Right lobe of liver (tissue), 6 donors: ENCODE data around the gene TAOK1. TPM values are rescaled to one million over a fixed set of nuclear protein-coding genes. Genes with fewer than 3 reads are reported as not detected.

Experiments used
- ATAC-seq, 4 donors: fragments of 200-7000 bp; cut with Tn5 transposase; one replicate each; pipeline ENCODE4 v1.9.1; 2020; ENCODE audit warnings: mild to moderate bottlenecking in 4 of 4, moderate library complexity in 4 of 4
- DNase-seq, 3 donors: peaks; one replicate each; pipeline ENCODE4 v3.0.0-alpha.2; 2020
- H3K27ac ChIP-seq, 3 donors: fragments of 200-600 bp; one replicate each; pipeline ENCODE4 v1.8.0; 2022
- H3K27me3 ChIP-seq, 2 donors: fragments of 200-600 bp; one replicate each; pipeline ENCODE4 v1.8.0; 2022
- H3K36me3 ChIP-seq, 4 donors: fragments of 200-600 bp; sonication (generic) in 1 of 4; one replicate each; pipeline versions ENCODE4 v1.5.1 to v1.8.0; 2017 to 2022; ENCODE audit warnings: control low read depth in 1 of 4
- H3K4me1 ChIP-seq, 4 donors: fragments of 200-600 bp; sonication (generic) in 1 of 4; one replicate each; pipeline versions ENCODE4 v1.5.1 to v1.8.0; 2017 to 2022; ENCODE audit warnings: control low read depth in 1 of 4
- H3K4me3 ChIP-seq, 3 donors: fragments of 200-600 bp; one replicate each; pipeline ENCODE4 v1.8.0; 2022
- H3K9me3 ChIP-seq, 4 donors: fragments of 200-600 bp; sonication (generic) in 1 of 4; one replicate each; pipeline versions ENCODE4 v1.5.1 to v1.8.0; 2017 to 2022; ENCODE audit warnings: control low read depth in 1 of 4
- POLR2A ChIP-seq: fragments of 450-650 bp; IDR thresholded peaks from one replicate; pipeline ENCODE4 v1.6.1; 2017; ENCODE audit warnings: antibody characterized with exemption, mild to moderate bottlenecking
- WGBS: methylation state at CpG from one replicate; pipeline ENCODE4 v1.1.6; 2018; ENCODE audit warnings: low coverage, low lambda C conversion rate; ENCODE audit not compliant: insufficient coverage; ENCODE audit errors: missing lambda C conversion rate; 5-methylcytosine and 5-hydroxymethylcytosine counted together
- intact Hi-C, 2 donors: fragments of 100-400 bp; cut with DNase I; formaldehyde crosslinking; loops; one replicate each; pipeline versions ENCODE4 v1.11.2 to v1.14.1; 2022
- total RNA-seq, 6 experiments: library from RNA; depleted of rRNA in 2 of 6; stranded (reverse); fragments of >200 nt in 2 of 6; fragmentation: NEBNext Ultra II Directional in 3 of 6; extraction: Animal tissue kit (Norgen Biotek cat#: 25700) in 3 of 6; gene quantifications; one replicate each; pipeline versions ENCODE4 v1.1.0 to v1.2.4, GENCODE V29; 2016 to 2023
- TF ChIP-seq, protein P1 (sequence below), 4 donors: fragments of 200-600 bp in 3 of 4; fragments of 450-650 bp in 1 of 4; IDR thresholded peaks; one replicate each; pipeline versions ENCODE4 v1.5.1 to v1.8.0; 2016 to 2022; ENCODE audit warnings: antibody characterized with exemption in 4 of 4, mild to moderate bottlenecking in 2 of 4
- donor health status: DM: no; HTN: yes; CAD: no.
- donor health status: DM: no; HTN: no; CAD: no.
- donor health status: DM: no; HTN: no; CAD: no.
- donor health status: DM: no; HTN: yes; CAD: no.
- donor health status: DM: no; HTN: yes; CAD: no.

The TAOK1 gene
- total RNA-seq, 6 experiments from 2014 or later = 17.1 to 37.1 (median 21.1) TPM

DNA sequence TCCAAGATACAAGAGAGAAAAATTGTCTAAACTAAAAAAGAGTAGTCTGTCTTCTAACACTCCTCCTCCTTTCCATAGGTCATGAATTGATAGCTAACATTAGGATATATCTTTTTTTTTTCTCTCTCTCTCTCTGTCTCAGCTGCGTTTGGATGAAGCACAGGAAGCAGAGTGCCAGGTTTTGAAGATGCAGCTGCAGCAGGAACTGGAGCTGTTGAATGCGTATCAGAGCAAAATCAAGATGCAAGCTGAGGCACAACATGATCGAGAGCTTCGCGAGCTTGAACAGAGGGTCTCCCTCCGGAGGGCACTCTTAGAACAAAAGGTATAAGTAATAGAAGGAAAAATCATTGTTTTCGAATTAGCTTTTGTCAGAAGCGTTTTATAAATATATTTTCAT is 143.8 kb downstream of the TAOK1 start:
- H3K4me1 ChIP-seq = no peaks in the 10 kb centered on the region
- no peaks in the 10 kb centered on the region for H3K27me3 ChIP-seq
- no peak overlapping the region for H3K4me3 ChIP-seq
- intact Hi-C loops = no loop called here
- no peaks in the 10 kb centered on the region for H3K9me3 ChIP-seq
- 88% methylated on average over 8 of the region's 8 CpGs for WGBS
- no peak overlapping the region for H3K27ac ChIP-seq
- peaks cover 0 to 23% (median 10%) of the 10 kb centered on the region in 4 donors for H3K36me3 ChIP-seq
- no peak for DNase-seq
- TF ChIP-seq, protein P1, sequence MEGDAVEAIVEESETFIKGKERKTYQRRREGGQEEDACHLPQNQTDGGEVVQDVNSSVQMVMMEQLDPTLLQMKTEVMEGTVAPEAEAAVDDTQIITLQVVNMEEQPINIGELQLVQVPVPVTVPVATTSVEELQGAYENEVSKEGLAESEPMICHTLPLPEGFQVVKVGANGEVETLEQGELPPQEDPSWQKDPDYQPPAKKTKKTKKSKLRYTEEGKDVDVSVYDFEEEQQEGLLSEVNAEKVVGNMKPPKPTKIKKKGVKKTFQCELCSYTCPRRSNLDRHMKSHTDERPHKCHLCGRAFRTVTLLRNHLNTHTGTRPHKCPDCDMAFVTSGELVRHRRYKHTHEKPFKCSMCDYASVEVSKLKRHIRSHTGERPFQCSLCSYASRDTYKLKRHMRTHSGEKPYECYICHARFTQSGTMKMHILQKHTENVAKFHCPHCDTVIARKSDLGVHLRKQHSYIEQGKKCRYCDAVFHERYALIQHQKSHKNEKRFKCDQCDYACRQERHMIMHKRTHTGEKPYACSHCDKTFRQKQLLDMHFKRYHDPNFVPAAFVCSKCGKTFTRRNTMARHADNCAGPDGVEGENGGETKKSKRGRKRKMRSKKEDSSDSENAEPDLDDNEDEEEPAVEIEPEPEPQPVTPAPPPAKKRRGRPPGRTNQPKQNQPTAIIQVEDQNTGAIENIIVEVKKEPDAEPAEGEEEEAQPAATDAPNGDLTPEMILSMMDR (IDR thresholded peaks at IDR 0.05) = no peak
- TF ChIP-seq POLR2A = no peak
- no peak for ATAC-seq

DNA sequence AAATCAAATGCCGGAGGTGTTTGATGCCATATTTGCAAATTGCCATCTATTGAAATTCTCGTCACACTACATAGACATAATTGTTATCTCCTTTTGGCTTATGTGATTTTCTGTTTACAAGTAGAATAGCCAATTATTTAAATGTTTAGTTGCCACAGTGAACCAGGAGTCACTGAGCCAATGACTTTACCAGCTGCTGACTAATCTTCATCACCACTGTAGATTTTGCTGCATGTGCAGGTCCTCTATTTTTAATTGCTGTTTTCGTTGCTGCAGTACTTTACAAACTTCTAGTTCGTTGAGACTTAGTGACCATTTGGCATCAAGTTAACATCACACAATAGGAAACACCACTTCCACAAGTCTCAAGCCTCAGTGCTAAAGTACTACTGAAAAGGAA is 153.9 kb downstream of the TAOK1 start:
- TF ChIP-seq, protein P1 (IDR thresholded peaks at IDR 0.05) = no peak
- TF ChIP-seq POLR2A = no peak
- ATAC-seq (no peak), DNase-seq (no peak)
- H3K27ac ChIP-seq = no peak overlapping the region
- 90% methylated on average over 4 of the region's 4 CpGs for WGBS
- H3K36me3 ChIP-seq = peaks cover 0 to 7% (median under 1%) of the 10 kb centered on the region in 4 donors
- H3K4me3 ChIP-seq = no peak overlapping the region
- intact Hi-C loops = no loop called here
- H3K9me3 ChIP-seq = no peaks in the 10 kb centered on the region
- no peaks in the 10 kb centered on the region for H3K27me3 ChIP-seq
- peaks cover 0 to 13% (median 3%) of the 10 kb centered on the region in 4 donors for H3K4me1 ChIP-seq

DNA sequence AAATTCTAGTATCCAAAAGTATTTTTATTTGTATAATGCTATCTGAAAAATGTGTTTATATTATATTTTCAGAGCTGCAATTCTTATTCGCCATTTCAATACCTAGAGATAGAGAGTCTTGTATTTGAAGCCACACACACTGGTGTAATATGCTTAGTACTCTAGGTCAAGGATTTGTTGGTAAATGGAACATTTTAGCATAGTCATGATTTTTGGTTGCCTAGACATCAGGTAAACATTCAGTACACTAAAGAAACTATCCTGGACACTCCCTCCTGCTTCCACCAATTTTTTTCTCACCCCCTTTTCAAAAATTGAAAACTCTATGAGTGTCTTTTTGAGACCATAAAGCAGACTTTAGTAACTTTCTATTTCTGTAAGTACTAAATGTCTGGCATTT is 155.9 kb downstream of the TAOK1 start:
- intact Hi-C loops = no loop called here
- WGBS = 90% methylated on average over 1 of the region's 1 CpG
- peak in 3 of 4 donors; percentile 15 to 71 (median 65) for ATAC-seq

DNA sequence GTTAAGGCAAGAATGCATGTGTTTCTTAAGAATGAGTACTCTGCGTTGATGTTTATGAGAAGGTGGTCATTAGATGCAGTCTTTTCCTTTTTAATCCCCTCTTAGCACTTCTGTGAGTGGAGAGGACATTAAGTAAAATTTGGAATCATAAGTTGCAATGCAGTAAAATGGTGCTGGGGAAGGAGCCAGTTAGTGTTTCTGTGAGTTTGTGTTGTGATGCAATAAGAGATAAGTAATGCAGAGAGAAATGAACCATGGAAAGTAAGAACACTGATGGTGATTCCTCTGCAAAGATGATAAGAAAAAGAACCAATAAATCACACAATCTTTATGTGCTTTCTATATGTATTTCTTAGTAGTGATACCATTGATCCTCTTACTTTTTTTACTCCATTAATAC is 156.7 kb downstream of the TAOK1 start:
- ATAC-seq (peak in 2 of 4 donors; percentile 41 to 50), DNase-seq (no peak)
- no peaks in the 10 kb centered on the region for H3K27me3 ChIP-seq
- H3K4me1 ChIP-seq = peaks cover 0 to 13% (median 3%) of the 10 kb centered on the region in 4 donors
- H3K9me3 ChIP-seq = no peaks in the 10 kb centered on the region
- TF ChIP-seq, protein P1 (IDR thresholded peaks at IDR 0.05) = no peak
- no peak for TF ChIP-seq POLR2A
- H3K27ac ChIP-seq = no peak overlapping the region
- 94% methylated on average over 1 of the region's 1 CpG for WGBS
- peaks cover 0 to 7% (median 0%) of the 10 kb centered on the region in 4 donors for H3K36me3 ChIP-seq
- no peak overlapping the region for H3K4me3 ChIP-seq
- intact Hi-C loops = no loop called here

More for the DNA sequence above, 155.9 kb downstream of the TAOK1 start:
- H3K4me3 ChIP-seq = no peak overlapping the region
- H3K4me1 ChIP-seq = peaks cover 0 to 13% (median 3%) of the 10 kb centered on the region in 4 donors
- no peak overlapping the region for H3K27ac ChIP-seq
- TF ChIP-seq POLR2A = no peak
- TF ChIP-seq, protein P1 (IDR thresholded peaks at IDR 0.05) = no peak
- DNase-seq = no peak
- H3K9me3 ChIP-seq = no peaks in the 10 kb centered on the region
- no peaks in the 10 kb centered on the region for H3K27me3 ChIP-seq
- H3K36me3 ChIP-seq = peaks cover 0 to 7% (median under 1%) of the 10 kb centered on the region in 4 donors
